ENCODE data around the gene MS4A6A. TPM values are rescaled to one million over a fixed set of nuclear protein-coding genes. Genes with fewer than 3 reads are reported as not detected.

Gene MS4A6A
- total and polyA plus RNA-seq, 7 donors, result 58.9 to 115 (median 80.0) TPM

- Histone ChIP-seq H3K36me3 (no peaks in the 10 kb centered on the region), H3K27ac (peak overlapping the region in 1 of 4 donors; percentile 29), H3K27me3 (no peaks in the 10 kb centered on the region), H3K9me3 (no peaks in the 10 kb centered on the region), H3K4me1 (no peaks in the 10 kb centered on the region), H3K4me3 (no peak overlapping the region)
- WGBS, 2 donors, result 71 to 76% methylated on average over 1 of the region's 1 CpG
- no peak for TF ChIP-seq POLR2AphosphoS5 (IDR thresholded peaks at IDR 0.05)
- TF ChIP-seq POLR2A (IDR thresholded peaks at IDR 0.05), result no peak
- TF ChIP-seq CTCF (IDR thresholded peaks at IDR 0.05), result no peak
- TF ChIP-seq EP300 (IDR thresholded peaks at IDR 0.05), result no peak
- intact Hi-C loops (cut with DNase I), result no loop called here
- no peak for DNase-seq
Measured at GRCh38 chr11:60184824-60185511, 2.1 kb upstream of the MS4A6A start.

DNA sequence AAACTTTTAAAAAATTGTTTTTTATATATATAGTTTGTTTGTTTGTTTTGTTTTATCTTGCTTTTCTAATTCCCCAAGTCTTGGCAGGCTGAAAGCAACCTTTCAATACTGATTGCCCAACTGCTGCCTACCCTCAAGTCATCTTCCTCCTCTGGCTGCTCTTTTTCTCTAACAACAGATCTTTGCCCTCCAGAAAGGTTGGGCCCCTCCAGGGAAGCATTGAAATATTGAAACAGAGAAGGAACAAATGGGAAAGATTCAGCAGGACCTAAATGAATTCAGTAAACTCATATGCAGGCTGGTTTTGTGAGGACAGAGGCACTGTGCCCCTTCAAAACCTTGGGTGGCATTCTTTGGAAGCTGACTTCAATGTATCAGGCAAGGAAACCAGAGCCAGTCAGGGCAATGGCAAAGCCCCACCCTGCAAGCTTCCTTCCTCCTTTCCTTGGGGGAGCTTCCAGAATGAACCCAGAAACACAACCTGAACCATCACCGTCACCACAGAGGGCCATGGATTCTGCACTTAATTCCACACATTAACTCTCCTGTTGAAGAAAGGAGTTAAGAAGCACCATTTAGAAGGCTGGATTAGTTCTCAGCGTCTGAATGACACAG lies 815 bp upstream of the MS4A6A start:
- Histone ChIP-seq H3K36me3 (no peaks in the 10 kb centered on the region), H3K9me3 (no peaks in the 10 kb centered on the region), H3K27ac (peak overlapping the region in 3 of 4 donors; percentile 34 to 53 (median 38)), H3K4me1 (no peaks in the 10 kb centered on the region), H3K4me3 (peak overlapping the region in 1 of 4 donors; percentile 32), H3K27me3 (no peaks in the 10 kb centered on the region)
- no peak for DNase-seq
- no peak for TF ChIP-seq CTCF (IDR thresholded peaks at IDR 0.05)
- no peak for TF ChIP-seq POLR2A (IDR thresholded peaks at IDR 0.05)
- no peak for TF ChIP-seq EP300 (IDR thresholded peaks at IDR 0.05)
- TF ChIP-seq POLR2AphosphoS5 (IDR thresholded peaks at IDR 0.05), result no peak
- WGBS, 2 donors, result 76 to 78% methylated on average over 2 of the region's 2 CpGs
- intact Hi-C loops (cut with DNase I), result no loop called here

- DNase-seq, result no peak
- no peak overlapping the region for H3K27ac ChIP-seq
- no peaks in the 10 kb centered on the region for H3K4me1 ChIP-seq
- WGBS, 2 donors, result 82 to 88% methylated on average over 5 of the region's 5 CpGs
- no peaks in the 10 kb centered on the region for H3K27me3 ChIP-seq
- TF ChIP-seq POLR2AphosphoS5 (IDR thresholded peaks at IDR 0.05) (no peak), POLR2A (IDR thresholded peaks at IDR 0.05) (no peak), EP300 (IDR thresholded peaks at IDR 0.05) (no peak), CTCF (IDR thresholded peaks at IDR 0.05) (no peak)
- no peaks in the 10 kb centered on the region for H3K9me3 ChIP-seq
- H3K36me3 ChIP-seq, result no peaks in the 10 kb centered on the region
- no peak overlapping the region for H3K4me3 ChIP-seq
- intact Hi-C loops (cut with DNase I), result no loop called here
Measured at GRCh38 chr11:60175860-60176275, 7.0 kb downstream of the MS4A6A start.

- no peaks in the 10 kb centered on the region for H3K27me3 ChIP-seq
- H3K4me1 ChIP-seq, result no peaks in the 10 kb centered on the region
- H3K36me3 ChIP-seq, result no peaks in the 10 kb centered on the region
- no peak overlapping the region for H3K4me3 ChIP-seq
- TF ChIP-seq POLR2A (IDR thresholded peaks at IDR 0.05) (no peak), POLR2AphosphoS5 (IDR thresholded peaks at IDR 0.05) (no peak), CTCF (IDR thresholded peaks at IDR 0.05) (no peak), EP300 (IDR thresholded peaks at IDR 0.05) (no peak)
- DNase-seq, result no peak
- H3K27ac ChIP-seq, result no peak overlapping the region
- intact Hi-C loops (cut with DNase I), result no loop called here
- peaks cover 0 to 6% (median 0%) of the 10 kb centered on the region in 4 donors for H3K9me3 ChIP-seq
Measured at GRCh38 chr11:60172011-60172410, 10.9 kb downstream of the MS4A6A start.

Data from sigmoid colon (tissue), 7 donors.